Right atrium auricular region (tissue), 2 donors: Measurements from ENCODE around the gene SPATA20. TPM values are rescaled to one million over a fixed set of nuclear protein-coding genes. Genes with fewer than 3 reads are reported as not detected.
A peak's percentile ranks its signal among the peaks of the same experiment; 100 is the strongest.

Experiments
- DNase-seq: peaks from one replicate; pipeline ENCODE4 v3.0.0-alpha.2; 2019; ENCODE audit warnings: low spot score
- H3K27ac ChIP-seq, 2 donors: fragments of 200-600 bp; sonication (generic); 1 replicate in 1 of 2; 2 replicates in 1 of 2; pipeline ENCODE4 v1.5.1; 2016 to 2019
- H3K27me3 ChIP-seq, 2 donors: fragments of 200-600 bp; sonication (generic); one replicate each; pipeline versions ENCODE4 v1.5.1 to v1.6.0; 2017 to 2019
- H3K36me3 ChIP-seq: fragments of 200-600 bp; sonication (generic); one replicate; pipeline ENCODE4 v1.5.1; 2016
- H3K4me1 ChIP-seq, 2 donors: fragments of 200-600 bp; sonication (generic); one replicate each; pipeline versions ENCODE4 v1.5.1 to v1.6.0; 2017 to 2019
- H3K4me3 ChIP-seq, 2 donors: fragments of 200-600 bp; sonication (generic); 1 replicate in 1 of 2; 2 replicates in 1 of 2; pipeline ENCODE4 v1.5.1; 2017 to 2019; ENCODE audit warnings: mild to moderate bottlenecking in 1 of 2, moderate library complexity in 1 of 2
- H3K9me3 ChIP-seq, 2 donors: fragments of 200-600 bp; sonication (generic); one replicate each; pipeline ENCODE4 v1.5.1; 2019
- CTCF ChIP-seq, 2 donors: fragments of 200-600 bp; sonication (generic); IDR thresholded peaks; one replicate each; pipeline ENCODE4 v1.5.1; 2019; ENCODE audit warnings: antibody characterized with exemption in 2 of 2
- total RNA-seq, 2 donors: library from RNA; depleted of rRNA; stranded (reverse); fragments of >200 nt; gene quantifications; one replicate each; pipeline ENCODE4 v1.1.0, GENCODE V29; 2016

The SPATA20 gene
- total RNA-seq, 2 donors from 2014 or later = 42.8 to 59.3 TPM

DNA sequence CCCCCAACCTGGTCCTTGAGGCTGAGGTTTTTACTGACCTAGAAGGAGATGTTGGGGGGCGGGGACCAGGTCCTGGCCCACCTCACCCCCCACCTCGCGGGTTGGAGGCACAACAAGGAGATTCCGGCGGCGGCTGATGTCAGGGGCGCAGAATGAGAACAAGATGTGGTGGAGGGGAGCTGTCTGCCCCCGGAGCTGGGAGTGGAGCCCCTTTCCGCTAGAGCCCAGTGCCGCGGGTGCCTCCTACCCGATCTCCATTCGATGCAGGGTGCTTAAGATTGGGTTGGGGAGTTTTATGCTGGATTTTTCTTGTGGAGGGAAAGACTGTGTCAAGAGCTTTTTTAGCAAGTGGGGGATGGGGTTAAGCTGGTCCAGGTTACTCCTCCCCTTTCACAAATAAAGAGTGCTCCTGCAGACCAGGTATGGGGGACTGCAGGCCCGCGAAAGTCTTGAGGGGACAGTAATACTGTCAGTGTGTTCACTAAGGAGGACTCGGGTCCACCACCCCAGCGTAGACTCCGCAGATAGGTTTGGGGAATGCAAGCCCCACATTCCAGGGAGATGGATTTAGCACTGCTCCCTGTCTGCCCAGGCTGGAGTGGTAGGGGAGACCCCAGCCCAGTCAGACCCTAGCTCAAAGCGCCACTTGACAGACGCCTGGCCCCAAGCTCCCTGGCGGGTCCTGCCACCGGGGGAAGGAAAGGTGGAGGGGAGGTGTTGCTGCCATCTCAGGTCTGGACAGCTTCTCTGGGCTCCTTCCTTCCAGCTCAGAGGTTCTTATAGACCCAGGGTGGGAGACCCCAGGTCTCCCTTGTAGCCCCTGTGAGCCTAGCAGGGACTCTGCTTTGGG is 15.5 kb downstream of the SPATA20 start:
- H3K27me3 ChIP-seq = peaks cover 0 to 20% of the 10 kb centered on the region in 2 donors
- no peak for DNase-seq
- peaks cover 0 to 67% of the 10 kb centered on the region in 2 donors for H3K4me1 ChIP-seq
- peak overlapping the region in 1 of 2 donors; percentile 33 for H3K27ac ChIP-seq
- peak overlapping the region; percentile 44 to 65 for H3K4me3 ChIP-seq
- no peak for TF ChIP-seq CTCF (IDR thresholded peaks at IDR 0.05)
- no peaks in the 10 kb centered on the region for H3K9me3 ChIP-seq
- H3K36me3 ChIP-seq = no peaks in the 10 kb centered on the region

- DNase-seq = no peak
- Histone ChIP-seq H3K27ac (peak overlapping the region in 1 of 2 donors; percentile 86), H3K9me3 (no peaks in the 10 kb centered on the region), H3K27me3 (peaks cover 0 to 20% of the 10 kb centered on the region in 2 donors), H3K4me3 (no peak overlapping the region), H3K36me3 (no peaks in the 10 kb centered on the region), H3K4me1 (peaks cover 0 to 67% of the 10 kb centered on the region in 2 donors)
- no peak for TF ChIP-seq CTCF (IDR thresholded peaks at IDR 0.05)
Measured at GRCh38 chr17:50563092-50563511, 16.1 kb downstream of the SPATA20 start.

- no peaks in the 10 kb centered on the region for H3K9me3 ChIP-seq
- TF ChIP-seq CTCF (IDR thresholded peaks at IDR 0.05) = no peak
- H3K4me1 ChIP-seq = peaks cover 0 to 52% of the 10 kb centered on the region in 2 donors
- H3K27ac ChIP-seq = peak overlapping the region; percentile 66 to 86
- H3K36me3 ChIP-seq = no peaks in the 10 kb centered on the region
- DNase-seq = peak; percentile 88
- H3K4me3 ChIP-seq = peak overlapping the region in 1 of 2 donors; percentile 26
- peaks cover 0 to 20% of the 10 kb centered on the region in 2 donors for H3K27me3 ChIP-seq
Measured at GRCh38 chr17:50564916-50565315, 17.9 kb downstream of the SPATA20 start.

- DNase-seq = no peak
- peak overlapping the region in 1 of 2 donors; percentile 26 for H3K4me3 ChIP-seq
- peaks cover 0 to 44% of the 10 kb centered on the region in 2 donors for H3K4me1 ChIP-seq
- H3K27me3 ChIP-seq = peaks cover 0 to 18% of the 10 kb centered on the region in 2 donors
- no peak for TF ChIP-seq CTCF (IDR thresholded peaks at IDR 0.05)
- H3K9me3 ChIP-seq = no peaks in the 10 kb centered on the region
- H3K27ac ChIP-seq = peak overlapping the region; percentile 66 to 86
- H3K36me3 ChIP-seq = no peaks in the 10 kb centered on the region
Measured at GRCh38 chr17:50565402-50566350, 18.7 kb downstream of the SPATA20 start.

DNA sequence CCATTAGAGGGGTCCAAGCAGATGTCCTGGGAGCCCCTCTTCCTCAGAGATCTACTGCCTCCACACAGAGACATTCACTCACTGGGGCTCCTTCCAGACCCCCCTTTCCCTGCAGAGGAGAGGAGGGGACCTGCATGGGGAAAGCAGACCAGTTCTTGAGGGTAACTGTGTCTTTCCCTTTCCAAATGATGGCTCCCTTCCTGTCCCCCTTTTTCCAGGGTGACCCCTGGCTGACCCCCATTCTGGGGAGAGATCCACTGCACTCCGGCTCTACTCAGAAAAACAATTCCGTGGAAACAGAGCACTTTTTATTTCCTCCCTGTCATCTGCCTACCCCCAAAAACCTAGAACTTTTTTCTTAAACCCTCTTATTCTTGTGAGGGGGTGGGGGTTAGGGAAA is 19.9 kb downstream of the SPATA20 start:
- peaks cover 0 to 32% of the 10 kb centered on the region in 2 donors for H3K4me1 ChIP-seq
- no peak for DNase-seq
- no peak overlapping the region for H3K27ac ChIP-seq
- no peak overlapping the region for H3K4me3 ChIP-seq
- H3K36me3 ChIP-seq = no peaks in the 10 kb centered on the region
- H3K9me3 ChIP-seq = no peaks in the 10 kb centered on the region
- no peak for TF ChIP-seq CTCF (IDR thresholded peaks at IDR 0.05)
- H3K27me3 ChIP-seq = peaks cover 0 to 6% of the 10 kb centered on the region in 2 donors
